IPS-15b (cell line): ENCODE results near the gene STT3B.

Experiments
- H3K27me3 ChIP-seq: one replicate; pipeline ENCODE4 v1.6.1; 2013; ENCODE audit warnings: low read length; ENCODE audit not compliant: control insufficient read depth, insufficient read depth
- H3K36me3 ChIP-seq: one replicate; pipeline ENCODE4 v1.6.1; 2013; ENCODE audit warnings: low read length; ENCODE audit not compliant: control insufficient read depth, insufficient read depth
- H3K4me1 ChIP-seq: one replicate; pipeline ENCODE4 v1.6.1; 2013; ENCODE audit warnings: mild to moderate bottlenecking, low read length; ENCODE audit not compliant: control insufficient read depth, insufficient read depth
- H3K4me3 ChIP-seq: one replicate; pipeline ENCODE4 v1.5.1; 2013; ENCODE audit warnings: low read depth, low read length
- H3K9ac ChIP-seq: one replicate; pipeline ENCODE4 v1.6.1; 2013; ENCODE audit warnings: low read depth, mild to moderate bottlenecking, low read length
- H3K9me3 ChIP-seq: one replicate; pipeline ENCODE4 v1.6.1; 2013; ENCODE audit warnings: mild to moderate bottlenecking, low read length; ENCODE audit not compliant: control insufficient read depth, insufficient read depth

Gene STT3B

DNA sequence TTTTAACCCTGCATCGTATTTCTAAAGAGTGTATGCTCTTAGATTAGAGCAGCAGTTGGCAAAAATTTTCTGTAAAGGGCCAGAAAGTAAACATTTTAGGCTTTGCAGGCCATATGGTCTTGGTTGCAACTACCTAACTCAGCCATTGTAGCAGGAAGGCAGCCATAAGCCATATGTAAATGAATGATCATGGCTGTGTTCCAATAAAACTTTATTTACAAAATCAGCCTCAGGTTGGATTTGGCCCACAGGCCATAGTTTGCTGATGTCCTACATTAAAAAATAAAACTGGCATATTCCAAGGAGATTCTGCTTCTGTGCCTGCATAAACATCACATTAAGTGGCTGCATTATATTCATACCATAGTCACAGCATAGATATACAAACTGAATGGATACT lies 134.9 kb downstream of the STT3B start:
- Histone ChIP-seq H3K4me3 (no peak overlapping the region), H3K4me1 (no peaks in the 10 kb centered on the region), H3K9ac (no peak overlapping the region), H3K9me3 (no peaks in the 10 kb centered on the region), H3K27me3 (no peaks in the 10 kb centered on the region), H3K36me3 (peaks cover 3% of the 10 kb centered on the region)

DNA sequence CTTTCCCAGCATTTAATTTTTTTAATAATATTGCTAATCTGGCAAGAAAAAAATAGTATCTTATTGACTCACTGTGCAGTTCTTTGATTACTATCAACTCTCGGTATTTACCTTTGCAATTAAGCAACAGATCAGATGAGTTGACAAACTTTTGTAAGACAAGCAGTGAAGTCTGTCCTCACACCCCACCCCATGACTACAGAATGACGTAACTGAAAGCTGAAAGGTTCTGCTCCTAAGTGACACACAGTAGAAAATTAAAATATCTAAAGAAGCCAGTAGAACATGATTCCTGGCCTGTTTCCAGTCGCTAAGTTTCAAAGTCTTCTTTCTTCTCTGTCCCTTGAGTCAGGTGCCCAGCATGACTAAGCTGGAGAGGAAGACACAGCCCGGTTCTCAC lies 135.5 kb downstream of the STT3B start:
- no peaks in the 10 kb centered on the region for H3K4me1 ChIP-seq
- H3K27me3 ChIP-seq = no peaks in the 10 kb centered on the region
- no peak overlapping the region for H3K9ac ChIP-seq
- H3K9me3 ChIP-seq = no peaks in the 10 kb centered on the region
- H3K36me3 ChIP-seq = peaks cover 3% of the 10 kb centered on the region
- H3K4me3 ChIP-seq = no peak overlapping the region

DNA sequence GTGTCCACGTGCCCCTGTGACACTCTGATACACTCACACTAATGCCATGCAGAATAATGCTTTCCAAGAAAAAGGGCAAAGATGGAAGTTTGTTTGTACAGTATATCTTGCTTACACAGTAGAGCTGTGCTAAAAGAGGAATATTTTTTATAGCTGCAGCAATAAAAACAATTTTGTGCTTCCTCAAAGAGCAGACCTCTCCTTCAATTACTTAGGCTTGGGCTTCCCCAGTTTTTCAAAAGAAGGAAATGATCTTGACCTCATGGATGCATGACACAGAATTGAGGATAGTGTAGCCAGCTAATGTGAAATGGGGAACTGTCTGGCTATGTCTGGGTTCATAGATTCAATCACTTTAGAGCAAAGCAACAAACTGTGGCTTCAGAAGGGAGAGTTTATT lies 137.4 kb downstream of the STT3B start:
- Histone ChIP-seq H3K4me3 (no peak overlapping the region), H3K36me3 (no peaks in the 10 kb centered on the region), H3K27me3 (no peaks in the 10 kb centered on the region), H3K9ac (no peak overlapping the region), H3K9me3 (no peaks in the 10 kb centered on the region), H3K4me1 (no peaks in the 10 kb centered on the region)

DNA sequence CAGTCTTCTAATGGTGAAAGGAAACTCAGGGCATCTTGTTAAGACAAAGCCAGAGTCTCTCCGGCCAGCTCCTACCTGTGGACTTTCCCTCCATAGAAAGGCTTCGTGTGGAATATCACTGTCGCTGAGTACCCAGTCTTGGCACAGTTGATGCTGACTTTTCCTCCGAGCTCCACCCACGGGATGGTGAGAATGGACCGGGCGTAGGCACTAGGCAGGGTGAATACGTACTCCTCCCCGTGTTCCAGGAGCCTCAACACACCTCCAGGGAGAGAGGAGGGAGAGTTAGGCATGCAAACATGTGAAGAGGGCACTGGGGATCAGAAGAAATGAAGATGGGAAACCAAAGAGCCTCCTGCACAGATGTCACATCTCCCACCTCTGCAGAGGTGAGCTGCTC lies 138.0 kb downstream of the STT3B start:
- H3K36me3 ChIP-seq = no peaks in the 10 kb centered on the region
- no peaks in the 10 kb centered on the region for H3K27me3 ChIP-seq
- no peaks in the 10 kb centered on the region for H3K9me3 ChIP-seq
- H3K9ac ChIP-seq = no peak overlapping the region
- H3K4me3 ChIP-seq = no peak overlapping the region
- no peaks in the 10 kb centered on the region for H3K4me1 ChIP-seq

DNA sequence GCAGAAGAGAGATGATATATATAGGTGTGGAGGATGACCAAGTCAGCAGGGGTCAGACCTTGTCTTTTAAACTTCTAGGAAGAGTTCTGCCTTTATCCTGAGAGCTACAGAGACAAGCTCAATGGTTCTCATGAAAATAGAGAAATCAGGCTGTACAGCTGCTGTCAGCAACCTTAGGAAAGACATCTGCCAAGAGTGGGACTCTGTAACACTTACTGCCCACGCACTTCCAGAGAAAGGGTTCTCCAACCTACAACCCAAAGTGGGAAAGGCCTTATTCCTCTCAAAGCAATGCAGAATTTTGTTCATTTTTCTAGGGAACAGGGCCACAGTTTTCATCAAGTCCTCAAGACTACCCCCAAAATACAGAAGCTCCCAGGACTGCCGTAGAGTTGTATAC lies 138.7 kb downstream of the STT3B start:
- Histone ChIP-seq H3K36me3 (no peaks in the 10 kb centered on the region), H3K27me3 (no peaks in the 10 kb centered on the region), H3K9me3 (no peaks in the 10 kb centered on the region), H3K9ac (no peak overlapping the region), H3K4me3 (no peak overlapping the region), H3K4me1 (no peaks in the 10 kb centered on the region)

DNA sequence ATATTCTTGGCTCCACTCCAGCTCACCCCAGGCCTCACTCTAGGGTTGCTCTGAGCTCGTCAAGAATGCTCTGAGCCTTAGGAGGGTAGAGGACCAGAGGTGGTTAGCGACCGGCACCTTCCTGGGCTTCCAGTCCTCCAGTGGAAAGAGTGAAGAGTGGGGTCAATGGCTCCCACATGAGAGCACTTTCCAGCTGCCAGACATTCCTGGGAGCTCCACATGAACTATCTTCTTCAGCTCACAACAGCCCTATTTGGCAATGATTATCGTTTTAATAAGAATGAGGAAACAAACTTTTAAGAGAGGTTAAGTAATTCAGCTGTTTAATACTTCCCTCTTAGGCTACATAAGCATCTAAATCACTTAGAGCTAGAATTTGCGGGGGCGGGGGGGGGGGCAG lies 139.3 kb downstream of the STT3B start:
- H3K4me3 ChIP-seq = no peak overlapping the region
- no peaks in the 10 kb centered on the region for H3K4me1 ChIP-seq
- no peaks in the 10 kb centered on the region for H3K9me3 ChIP-seq
- no peak overlapping the region for H3K9ac ChIP-seq
- no peaks in the 10 kb centered on the region for H3K27me3 ChIP-seq
- H3K36me3 ChIP-seq = no peaks in the 10 kb centered on the region

DNA sequence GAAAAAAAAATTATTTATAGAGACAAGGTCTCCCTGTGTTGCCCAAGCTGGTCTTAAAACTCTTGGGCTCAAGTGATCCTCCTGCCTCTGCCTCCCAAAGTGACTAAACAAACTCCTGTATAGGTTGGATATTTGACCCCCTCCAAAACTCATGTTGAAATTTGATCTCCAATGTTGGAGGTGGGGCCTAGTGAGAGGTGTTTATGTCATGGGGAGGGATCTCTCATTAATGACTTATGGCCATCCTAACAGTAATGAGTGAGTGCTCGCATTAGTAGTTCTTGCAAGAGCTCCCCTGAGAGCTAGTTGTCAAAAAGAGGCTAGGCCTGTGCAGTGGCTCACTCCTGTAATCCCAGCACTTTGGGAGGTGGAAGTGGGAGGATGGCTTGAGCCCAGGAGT lies 141.2 kb downstream of the STT3B start:
- Histone ChIP-seq H3K36me3 (no peaks in the 10 kb centered on the region), H3K9me3 (no peaks in the 10 kb centered on the region), H3K4me1 (peaks cover 2% of the 10 kb centered on the region), H3K27me3 (no peaks in the 10 kb centered on the region), H3K4me3 (no peak overlapping the region), H3K9ac (no peak overlapping the region)

DNA sequence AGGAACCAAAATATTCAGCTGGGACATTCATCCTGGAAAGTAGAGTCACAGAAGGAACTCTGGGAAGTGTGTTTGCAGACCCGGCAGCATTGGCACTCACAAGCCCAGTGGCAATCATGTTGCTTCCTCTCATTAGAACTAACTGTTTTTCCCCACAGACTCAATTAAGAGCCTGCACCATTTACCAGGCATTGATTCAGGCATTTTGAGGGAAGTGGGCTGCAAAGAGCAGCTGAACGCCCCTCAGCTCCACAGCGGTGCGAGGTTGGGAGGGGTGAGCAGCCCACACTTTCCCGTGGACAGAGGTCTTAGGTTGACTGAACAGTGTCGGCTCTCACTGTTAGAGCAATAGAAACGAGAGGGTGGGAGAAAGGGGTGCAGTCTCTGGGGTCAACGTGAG lies 143.8 kb downstream of the STT3B start:
- Histone ChIP-seq H3K4me3 (no peak overlapping the region), H3K27me3 (no peaks in the 10 kb centered on the region), H3K4me1 (peaks cover 14% of the 10 kb centered on the region)

DNA sequence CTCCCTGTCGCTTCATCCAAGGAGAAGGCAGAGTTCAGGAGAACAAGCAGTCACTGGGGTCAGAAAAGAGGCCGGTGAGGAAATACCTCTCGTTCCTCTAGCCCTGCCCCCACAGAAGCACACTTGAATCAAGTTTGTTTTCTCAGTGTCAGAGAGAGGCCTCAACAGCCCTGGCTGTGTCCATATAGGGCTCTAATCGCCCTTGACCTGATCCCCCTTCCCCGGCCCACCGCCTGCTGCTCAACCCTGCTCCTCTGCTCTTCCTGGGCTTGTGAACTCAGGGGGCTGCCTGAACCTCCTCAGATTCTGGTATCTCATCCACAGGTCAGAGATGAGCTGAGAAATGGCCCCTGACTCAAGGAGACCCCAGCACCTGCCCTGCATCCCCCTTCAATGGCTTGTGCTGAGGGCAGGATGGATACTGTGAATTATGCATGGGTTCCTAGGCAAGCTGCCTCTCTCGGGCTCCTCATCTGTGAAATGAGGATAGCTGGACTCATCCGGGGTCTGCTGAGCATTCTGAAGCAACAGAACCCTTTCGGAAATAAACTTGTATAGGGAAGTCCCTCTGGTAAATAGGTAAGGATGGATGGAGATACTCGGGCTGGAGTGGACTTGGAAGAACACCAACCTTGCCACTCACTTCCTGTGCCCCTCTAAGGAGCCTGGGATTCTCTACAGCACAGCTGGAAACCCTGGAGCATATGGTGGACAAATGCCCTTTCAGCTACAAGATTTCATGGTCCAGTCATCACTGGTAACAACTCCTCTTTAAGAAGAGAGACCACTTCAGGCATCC lies 147.5 kb downstream of the STT3B start:
- peaks cover 14% of the 10 kb centered on the region for H3K4me1 ChIP-seq
- no peaks in the 10 kb centered on the region for H3K27me3 ChIP-seq
- H3K9ac ChIP-seq = no peak overlapping the region
- no peak overlapping the region for H3K4me3 ChIP-seq
- H3K36me3 ChIP-seq = peaks cover 4% of the 10 kb centered on the region
- H3K9me3 ChIP-seq = no peaks in the 10 kb centered on the region

More for the DNA sequence above, 143.8 kb downstream of the STT3B start:
- Histone ChIP-seq H3K9ac (no peak overlapping the region), H3K9me3 (no peaks in the 10 kb centered on the region), H3K36me3 (peaks cover 2% of the 10 kb centered on the region)
